OCI-LY7 (cell line): ENCODE measurements around the gene SMIM22.
"Not testable (repeated sequence)": the region's sequence is repeated elsewhere in the genome, so short reads cannot be mapped to it uniquely, and the experiment has no call there.

Experiments used
- EZH2phosphoT487 ChIP-seq: fragments of 200-600 bp; sonication (generic); IDR thresholded peaks from 2 replicates; pipeline ENCODE4 v1.6.1; 2018; ENCODE audit warnings: low read depth, borderline replicate concordance, mild to moderate bottlenecking, mixed run types, antibody characterized with exemption, low read length, moderate library complexity, mixed read lengths
- TF ChIP-seq, protein P1 (sequence below): fragments of 200-600 bp; sonication (generic); conservative IDR thresholded peaks from 2 replicates; pipeline ENCODE4 v1.5.1; 2014; ENCODE audit warnings: mild to moderate bottlenecking, antibody characterized with exemption, low read length, moderate library complexity, mixed read lengths

GRCh38 chr16:4784444-4784987 lies 10.7 kb upstream of the SMIM22 start:
- TF ChIP-seq, protein P1, sequence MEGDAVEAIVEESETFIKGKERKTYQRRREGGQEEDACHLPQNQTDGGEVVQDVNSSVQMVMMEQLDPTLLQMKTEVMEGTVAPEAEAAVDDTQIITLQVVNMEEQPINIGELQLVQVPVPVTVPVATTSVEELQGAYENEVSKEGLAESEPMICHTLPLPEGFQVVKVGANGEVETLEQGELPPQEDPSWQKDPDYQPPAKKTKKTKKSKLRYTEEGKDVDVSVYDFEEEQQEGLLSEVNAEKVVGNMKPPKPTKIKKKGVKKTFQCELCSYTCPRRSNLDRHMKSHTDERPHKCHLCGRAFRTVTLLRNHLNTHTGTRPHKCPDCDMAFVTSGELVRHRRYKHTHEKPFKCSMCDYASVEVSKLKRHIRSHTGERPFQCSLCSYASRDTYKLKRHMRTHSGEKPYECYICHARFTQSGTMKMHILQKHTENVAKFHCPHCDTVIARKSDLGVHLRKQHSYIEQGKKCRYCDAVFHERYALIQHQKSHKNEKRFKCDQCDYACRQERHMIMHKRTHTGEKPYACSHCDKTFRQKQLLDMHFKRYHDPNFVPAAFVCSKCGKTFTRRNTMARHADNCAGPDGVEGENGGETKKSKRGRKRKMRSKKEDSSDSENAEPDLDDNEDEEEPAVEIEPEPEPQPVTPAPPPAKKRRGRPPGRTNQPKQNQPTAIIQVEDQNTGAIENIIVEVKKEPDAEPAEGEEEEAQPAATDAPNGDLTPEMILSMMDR, result not testable (repeated sequence)
- TF ChIP-seq EZH2phosphoT487, result not testable (repeated sequence)
